Neural cell (in vitro differentiated cells): ENCODE data around the gene ZFAND2A. TPM values are rescaled to one million over a fixed set of nuclear protein-coding genes. Genes with fewer than 3 reads are reported as not detected.
"Not testable (repeated sequence)": the region's sequence is repeated elsewhere in the genome, so short reads cannot be mapped to it uniquely, and the experiment has no call there.

ENCODE experiments used
- H2AFZ ChIP-seq: fragments of 200-600, 300-800 bp; sonication (generic), shearing (Covaris generic); 2 replicates; pipeline ENCODE4 v1.6.0; 2014; ENCODE audit warnings: low read depth, mild to moderate bottlenecking, antibody characterized with exemption, low read length, moderate library complexity
- H3F3A ChIP-seq: fragments of 200-600 bp; shearing (Covaris generic); 2 replicates; pipeline ENCODE4 v1.6.1; 2016; ENCODE audit warnings: mild to moderate bottlenecking, moderate library complexity, mixed read lengths, antibody characterized with exemption, low read length; ENCODE audit not compliant: insufficient read depth, poor library complexity, severe bottlenecking
- H3K27ac ChIP-seq: fragments of 200-600, 300-800 bp; sonication (generic), shearing (Covaris generic); 2 replicates; pipeline ENCODE4 v1.5.1; 2014; ENCODE audit warnings: mild to moderate bottlenecking, low read length, moderate library complexity
- H3K27me3 ChIP-seq: fragments of 300-800, 200-600 bp; sonication (generic), shearing (Covaris generic); 2 replicates; pipeline ENCODE4 v1.6.0; 2014; ENCODE audit warnings: mild to moderate bottlenecking, low read depth, low read length, moderate library complexity; ENCODE audit not compliant: insufficient read depth
- H3K36me3 ChIP-seq: fragments of 300-800, 200-600 bp; sonication (generic), shearing (Covaris generic); 2 replicates; pipeline ENCODE4 v1.5.1; 2014; ENCODE audit warnings: mild to moderate bottlenecking, antibody characterized with exemption, low read length, moderate library complexity; ENCODE audit not compliant: insufficient read depth
- H3K4me2 ChIP-seq: fragments of 300-800, 200-600 bp; sonication (generic), shearing (Covaris generic); 2 replicates; pipeline ENCODE4 v1.6.0; 2014; ENCODE audit warnings: mild to moderate bottlenecking, low read length
- H3K4me3 ChIP-seq: fragments of 300-800, 200-600 bp; sonication (generic), shearing (Covaris generic); 2 replicates; pipeline ENCODE4 v1.5.1; 2014; ENCODE audit warnings: mild to moderate bottlenecking, low read length, moderate library complexity
- H3K79me2 ChIP-seq: fragments of 200-600 bp; shearing (Covaris generic); replicated peaks from 2 replicates; pipeline ENCODE4 v1.6.0; 2014; ENCODE audit warnings: mild to moderate bottlenecking, low read length, moderate library complexity; ENCODE audit not compliant: insufficient read depth
- H3K9ac ChIP-seq: fragments of 300-800, 200-600 bp; sonication (generic), shearing (Covaris generic); 2 replicates; pipeline ENCODE4 v1.6.1; 2016; ENCODE audit warnings: mild to moderate bottlenecking, low read length, mixed read lengths
- H3K9me2 ChIP-seq: fragments of 200-600 bp; shearing (Covaris generic); 2 replicates; pipeline ENCODE4 v1.6.1; 2016; ENCODE audit warnings: mild to moderate bottlenecking, low read length, mixed read lengths; ENCODE audit not compliant: insufficient read depth
- H3K9me3 ChIP-seq: fragments of 200-600, 300-800 bp; sonication (generic), shearing (Covaris generic); 2 replicates; pipeline ENCODE4 v1.6.1; 2016; ENCODE audit warnings: mild to moderate bottlenecking, mixed run types, low read length, moderate library complexity, mixed read lengths
- H4K20me1 ChIP-seq: fragments of 200-600 bp; shearing (Covaris generic); 2 replicates; pipeline ENCODE4 v1.6.1; 2016; ENCODE audit warnings: mild to moderate bottlenecking, mixed run types; ENCODE audit not compliant: insufficient read depth
- CTCF ChIP-seq: fragments of 450-650 bp; IDR thresholded peaks from 2 replicates; pipeline ENCODE4 v1.5.1; 2014; ENCODE audit warnings: antibody characterized with exemption, mild to moderate bottlenecking, moderate library complexity; ENCODE audit not compliant: poor library complexity, severe bottlenecking
- EP300 ChIP-seq: fragments of 450-650 bp; conservative IDR thresholded peaks from 2 replicates; pipeline ENCODE4 v1.6.1; 2014; ENCODE audit warnings: antibody characterized with exemption, mild to moderate bottlenecking, moderate library complexity; ENCODE audit not compliant: poor library complexity, severe bottlenecking
- EZH2 ChIP-seq: fragments of 200-600, 300-800 bp; shearing (Covaris generic), sonication (generic); IDR thresholded peaks from 2 replicates; pipeline ENCODE4 v1.6.1; 2014; ENCODE audit warnings: antibody characterized with exemption, low read length, borderline replicate concordance, mild to moderate bottlenecking; ENCODE audit not compliant: insufficient read depth, poor library complexity, severe bottlenecking
- MXI1 ChIP-seq: fragments of 450-650 bp; conservative IDR thresholded peaks from 2 replicates; pipeline ENCODE4 v1.6.1; 2014; ENCODE audit warnings: antibody characterized with exemption, mild to moderate bottlenecking; ENCODE audit not compliant: poor library complexity, severe bottlenecking
- POLR2AphosphoS5 ChIP-seq: IDR thresholded peaks from 2 replicates; pipeline ENCODE4 v1.6.1; 2012
- RAD21 ChIP-seq: fragments of 450-650 bp; conservative IDR thresholded peaks from 2 replicates; pipeline ENCODE4 v1.6.1; 2014; ENCODE audit warnings: antibody characterized with exemption, mild to moderate bottlenecking, moderate library complexity
- REST ChIP-seq: IDR thresholded peaks from 2 replicates; pipeline ENCODE4 v1.6.1; 2012; ENCODE audit warnings: borderline replicate concordance
- SMC3 ChIP-seq: fragments of 450-650 bp; conservative IDR thresholded peaks from 2 replicates; pipeline ENCODE4 v1.6.1; 2014; ENCODE audit warnings: antibody characterized with exemption, mild to moderate bottlenecking, moderate library complexity; ENCODE audit not compliant: poor library complexity
- TAF1 ChIP-seq: IDR thresholded peaks from 2 replicates; pipeline ENCODE4 v1.6.1; 2012; ENCODE audit warnings: low read depth
- polyA minus RNA-seq: library from RNA; depleted of rRNA, polyadenylated mRNA; stranded (reverse); fragments of >200 nt; gene quantifications from 2 replicates; pipeline ENCODE4 v1.2.3, GENCODE V29; 2014
- polyA plus RNA-seq: library from polyadenylated mRNA; depleted of rRNA; stranded (reverse); fragments of >200 nt; gene quantifications from 2 replicates; pipeline ENCODE4 v1.2.3, GENCODE V29; 2014

ZFAND2A gene
- polyA plus RNA-seq (67.0 and 69.9 TPM in 2 replicates), polyA minus RNA-seq (19.1 and 28.2 TPM in 2 replicates)

GRCh38 chr7:1159891-1160669 is at the start of gene ZFAND2A:
ZFAND2A (minus strand) TSS chr7:1160196; CDS start chr7:1158212, 1,984 bp downstream.
- H3K27me3 ChIP-seq: no peaks in the 10 kb centered on the region
- H3F3A ChIP-seq: no peaks in the 10 kb centered on the region
- H3K9ac ChIP-seq: peak within 1 kb of the TSS; percentile 87
- no peaks in the 10 kb centered on the region for H3K36me3 ChIP-seq
- peak within 1 kb of the TSS; percentile 76 for H2AFZ ChIP-seq
- peak; percentile 86 for TF ChIP-seq MXI1
- TF ChIP-seq SMC3: peak; percentile 55
- no peak for TF ChIP-seq TAF1
- TF ChIP-seq RAD21: peak; percentile 41
- TF ChIP-seq EZH2: no peak
- peak; percentile 29 for TF ChIP-seq CTCF
- TF ChIP-seq REST: no peak
- peak; percentile 82 for TF ChIP-seq POLR2AphosphoS5
- TF ChIP-seq EP300: peak; percentile 64
- H3K9me2 ChIP-seq: no peaks in the 10 kb centered on the region
- peak within 1 kb of the TSS; percentile 95 for H3K4me2 ChIP-seq
- peak within 1 kb of the TSS; percentile 69 for H3K27ac ChIP-seq
- H3K79me2 ChIP-seq: peaks cover 22% of the 10 kb centered on the region
- H4K20me1 ChIP-seq: no peaks in the 10 kb centered on the region
- peak within 1 kb of the TSS; percentile 92 for H3K4me3 ChIP-seq
- H3K9me3 ChIP-seq: no peaks in the 10 kb centered on the region

- no peak overlapping the region for H3K27ac ChIP-seq
- H3K9me3 ChIP-seq: no peaks in the 10 kb centered on the region
- TF ChIP-seq MXI1 (no peak), EZH2 (no peak), TAF1 (no peak)
- H3F3A ChIP-seq: no peaks in the 10 kb centered on the region
- no peaks in the 10 kb centered on the region for H3K9me2 ChIP-seq
- no peaks in the 10 kb centered on the region for H3K79me2 ChIP-seq
- no peak overlapping the region for H3K4me2 ChIP-seq
- H3K9ac ChIP-seq: no peak overlapping the region
- H3K4me3 ChIP-seq: no peak overlapping the region
- no peaks in the 10 kb centered on the region for H3K27me3 ChIP-seq
- H3K36me3 ChIP-seq: no peaks in the 10 kb centered on the region
- no peaks in the 10 kb centered on the region for H4K20me1 ChIP-seq
- no peak overlapping the region for H2AFZ ChIP-seq
Measured at GRCh38 chr7:1209097-1209496, 49.1 kb upstream of the ZFAND2A start.

GRCh38 chr7:1205742-1206141 is 45.7 kb upstream of the ZFAND2A start:
- H3K9me3 ChIP-seq, H3K9ac ChIP-seq, H3K27me3 ChIP-seq, H3K9me2 ChIP-seq, H2AFZ ChIP-seq, H3K4me2 ChIP-seq, H3K79me2 ChIP-seq, H4K20me1 ChIP-seq, H3K27ac ChIP-seq, H3K36me3 ChIP-seq, H3F3A ChIP-seq, H3K4me3 ChIP-seq: not testable (repeated sequence)
